GM18909 (cell line): ENCODE results near the gene TPT1.
"Not testable (repeated sequence)": the region's sequence is repeated elsewhere in the genome, so short reads cannot be mapped to it uniquely, and the experiment has no call there.

ENCODE experiments used
- ATAC-seq: cut with Tn5 transposase; IDR thresholded peaks from one replicate; pipeline ENCODE4 v1.9.1; 2021; ENCODE audit warnings: mild to moderate bottlenecking; ENCODE audit not compliant: unreplicated experiment, poor library complexity

The TPT1 gene

DNA sequence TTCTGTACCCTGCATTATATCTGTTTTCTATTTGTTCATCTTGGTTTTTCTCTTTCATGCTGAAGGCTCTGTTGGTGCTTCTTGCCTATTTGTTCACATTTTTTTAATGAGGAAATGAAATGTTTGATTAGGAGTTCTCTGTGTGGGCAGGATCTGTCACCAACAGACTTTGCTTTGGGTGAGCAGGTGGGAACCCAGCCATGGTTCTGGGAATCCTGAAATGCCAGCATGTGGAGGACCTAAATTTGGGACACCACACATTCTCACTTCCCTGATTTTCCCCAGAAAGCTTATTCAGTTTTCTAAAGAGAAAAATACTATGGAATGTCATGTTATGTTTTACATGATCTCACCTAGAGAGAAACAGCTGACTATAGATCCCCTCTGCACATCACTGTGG lies 34.0 kb downstream of the TPT1 start:
- ATAC-seq = no peak

- ATAC-seq = no peak
Measured at GRCh38 chr13:45305079-45305478, 35.9 kb downstream of the TPT1 start.

DNA sequence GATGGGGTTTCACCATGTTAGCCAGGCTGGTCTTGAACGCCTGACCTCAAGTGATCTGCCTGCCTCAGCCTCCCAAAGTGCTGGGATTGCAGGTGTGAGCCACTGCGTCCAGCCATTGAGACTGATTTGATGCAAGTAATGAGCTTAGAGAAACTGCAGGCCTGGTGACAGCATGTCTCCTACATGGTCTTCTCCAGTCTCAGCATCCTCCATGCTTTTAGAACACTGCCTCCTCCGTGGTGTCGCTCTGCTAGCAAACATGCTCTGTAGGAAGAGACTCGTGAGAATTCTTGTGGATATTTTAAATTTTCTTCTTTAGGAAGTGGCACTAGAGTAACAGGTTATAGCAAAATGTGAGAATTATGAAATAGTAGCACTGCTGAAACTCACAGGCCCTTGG lies 37.1 kb downstream of the TPT1 start:
- ATAC-seq = no peak

DNA sequence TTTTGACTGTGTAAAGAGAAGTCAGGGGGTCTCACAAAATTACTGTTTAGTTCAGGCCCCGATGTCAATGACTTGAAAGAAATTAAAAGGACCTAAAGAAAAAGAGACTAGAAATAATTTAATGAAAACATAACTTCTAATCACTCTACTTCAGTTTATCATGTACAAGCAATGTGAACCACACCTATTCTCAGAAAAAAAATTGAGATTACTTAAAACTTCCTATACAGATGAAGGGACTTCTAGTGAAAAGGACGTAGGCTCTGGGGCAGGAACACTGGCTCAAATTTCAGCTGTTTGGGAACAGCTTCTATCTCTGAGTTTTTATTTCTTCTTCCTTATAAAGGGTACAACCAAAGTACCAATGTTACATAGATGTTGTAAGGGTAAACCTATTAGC lies 38.0 kb downstream of the TPT1 start:
- ATAC-seq = no peak

DNA sequence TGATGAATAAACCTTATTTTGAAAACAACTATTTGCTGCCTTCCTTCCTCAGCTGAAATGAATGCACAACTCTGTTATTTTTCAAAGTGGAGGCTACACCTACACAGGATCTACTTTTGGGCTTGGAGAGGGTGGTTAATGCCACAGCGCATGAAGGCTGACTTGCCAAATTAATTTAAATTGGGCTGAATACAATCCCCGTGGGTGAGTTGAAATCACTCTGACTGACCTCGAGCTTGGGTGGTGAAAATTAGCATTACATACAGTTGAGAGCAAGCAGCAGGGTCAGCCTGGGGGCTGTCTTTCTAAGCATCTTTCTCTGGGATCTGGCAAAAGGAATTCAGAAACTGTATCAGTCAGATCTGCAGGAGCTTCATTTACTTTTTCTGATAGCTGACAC lies 38.5 kb downstream of the TPT1 start:
- ATAC-seq = no peak

DNA sequence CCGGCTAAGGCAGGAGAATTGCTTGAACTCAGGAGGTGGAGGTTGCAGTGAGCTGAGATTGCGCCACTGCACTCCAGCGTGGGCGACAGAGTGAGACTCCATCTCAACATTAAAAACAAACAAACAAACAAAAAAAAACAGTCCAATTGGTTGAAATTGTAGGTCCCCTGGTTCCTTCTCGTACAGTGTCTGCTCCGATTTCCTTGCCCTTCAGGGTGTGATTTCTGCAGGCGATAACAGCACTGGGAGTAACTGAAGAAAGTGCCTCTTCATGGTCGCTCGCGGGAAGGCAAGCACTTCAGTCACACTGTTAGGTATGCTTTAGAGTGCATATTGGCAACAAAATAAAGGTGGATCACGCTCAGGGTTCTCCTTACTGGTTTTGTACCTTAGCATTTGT lies 39.7 kb downstream of the TPT1 start:
- ATAC-seq = no peak

DNA sequence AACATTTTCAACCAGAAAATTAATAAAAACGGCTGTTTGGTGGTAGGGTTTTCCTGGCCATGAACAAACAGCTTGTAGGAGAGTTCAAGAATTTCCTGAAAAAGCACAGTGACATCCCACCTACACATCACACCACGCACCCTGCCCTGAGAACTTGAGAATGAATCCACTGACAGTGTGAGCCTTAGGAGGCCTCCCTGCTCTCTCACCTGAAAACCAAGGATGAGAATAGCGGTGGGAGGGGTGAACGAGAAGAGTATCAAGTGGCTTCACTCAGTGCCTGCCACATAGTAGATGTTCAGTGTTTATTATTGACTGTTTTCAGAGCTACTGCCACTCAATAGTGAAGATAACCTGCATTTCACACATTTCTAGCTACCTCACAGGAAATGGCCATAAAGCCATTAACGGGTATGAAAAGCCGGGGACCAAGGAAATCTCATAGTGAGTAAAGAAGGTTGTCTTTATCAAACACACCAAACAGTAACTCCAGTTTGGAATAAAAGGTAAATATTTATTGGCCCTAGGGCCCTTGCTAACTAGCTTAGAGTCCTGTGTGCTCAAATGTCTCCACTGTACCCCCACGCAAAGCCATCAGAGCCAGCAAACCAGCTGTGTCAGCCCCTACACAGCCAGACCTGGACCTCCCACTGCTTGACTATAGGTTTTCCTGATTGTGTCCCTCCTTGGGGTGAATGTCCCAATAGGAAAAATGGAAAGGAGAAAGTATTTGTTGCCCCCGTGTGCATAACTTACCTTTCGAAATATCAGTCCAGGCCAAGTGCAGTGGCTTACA lies 40.6 kb downstream of the TPT1 start:
- ATAC-seq = no peak

DNA sequence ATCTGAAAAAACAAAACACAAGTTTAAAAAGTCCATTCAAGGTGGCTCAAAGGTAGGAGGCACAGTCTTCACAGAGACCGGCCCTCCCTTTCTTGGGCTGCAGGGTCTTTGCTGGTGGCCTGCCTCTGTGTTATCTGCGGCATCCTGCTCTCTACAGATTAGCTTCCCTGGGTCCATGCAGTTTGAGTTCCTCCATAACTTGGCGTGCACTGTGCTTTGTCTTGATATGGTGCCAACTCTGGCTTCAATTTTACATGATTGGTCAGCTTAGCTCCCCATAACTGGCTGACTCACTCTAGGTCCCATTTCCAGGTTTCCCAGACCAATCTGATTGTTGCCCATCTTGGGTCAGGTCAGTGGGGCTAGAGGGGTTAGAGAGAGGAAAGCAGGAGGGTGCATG lies 41.8 kb downstream of the TPT1 start:
- no peak for ATAC-seq

DNA sequence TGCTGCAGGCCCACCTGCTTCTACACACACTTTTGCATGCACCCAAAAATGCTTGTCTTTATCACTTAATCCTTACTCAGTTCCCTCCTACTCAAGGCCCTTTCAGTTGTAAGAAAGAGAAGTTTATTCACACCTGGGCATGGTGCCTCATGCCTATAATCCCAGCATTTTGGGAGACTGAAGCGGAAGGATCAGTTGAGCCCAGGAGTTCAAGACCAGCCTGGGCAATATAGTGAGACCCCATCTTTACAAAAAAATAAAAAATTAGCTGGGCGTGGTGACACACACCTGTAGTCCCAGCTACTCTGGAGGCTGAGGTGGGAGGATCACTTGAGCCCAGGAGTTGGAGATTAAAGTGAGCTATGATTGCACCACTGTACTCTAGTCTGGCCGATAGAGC lies 42.4 kb downstream of the TPT1 start:
- ATAC-seq = not testable (repeated sequence)

DNA sequence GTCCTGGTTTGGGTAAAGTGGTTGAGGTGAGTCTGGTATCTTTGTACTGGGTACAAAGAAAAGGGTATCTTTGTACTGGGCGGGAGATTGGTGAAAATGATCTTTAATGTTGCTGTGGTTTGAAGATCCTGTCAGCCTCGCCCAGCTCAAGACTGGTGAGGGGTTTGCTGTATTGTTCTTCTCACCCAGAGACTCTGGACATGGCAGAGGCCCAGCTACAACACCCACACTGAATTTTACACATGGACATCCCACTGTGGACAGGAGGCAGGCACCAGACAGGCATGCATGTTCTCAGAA lies 42.8 kb downstream of the TPT1 start:
- ATAC-seq = no peak

GRCh38 chr13:45297456-45298205 lies 43.4 kb downstream of the TPT1 start:
- ATAC-seq = peak; percentile 56

- no peak for ATAC-seq
Measured at GRCh38 chr13:45296259-45296658, 44.7 kb downstream of the TPT1 start.

DNA sequence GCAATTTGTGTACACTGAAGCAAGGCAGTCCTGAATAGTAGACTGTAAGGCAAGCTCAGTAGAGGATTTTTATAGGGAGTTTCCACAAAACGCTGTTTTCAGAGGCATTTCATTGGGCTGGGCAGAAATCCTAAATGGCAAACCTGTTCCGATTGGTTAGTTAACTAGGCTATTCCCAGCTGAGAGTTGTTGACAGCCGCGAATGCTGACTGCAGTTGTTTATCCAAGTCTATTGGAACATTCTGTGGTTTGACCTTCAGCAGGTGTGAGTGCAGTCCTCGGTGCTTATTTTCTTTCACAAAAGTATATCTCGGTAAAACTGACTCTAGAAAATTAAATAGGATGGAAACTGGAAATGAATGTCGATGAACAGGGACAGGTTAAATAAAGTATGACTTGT lies 45.4 kb downstream of the TPT1 start:
- no peak for ATAC-seq

DNA sequence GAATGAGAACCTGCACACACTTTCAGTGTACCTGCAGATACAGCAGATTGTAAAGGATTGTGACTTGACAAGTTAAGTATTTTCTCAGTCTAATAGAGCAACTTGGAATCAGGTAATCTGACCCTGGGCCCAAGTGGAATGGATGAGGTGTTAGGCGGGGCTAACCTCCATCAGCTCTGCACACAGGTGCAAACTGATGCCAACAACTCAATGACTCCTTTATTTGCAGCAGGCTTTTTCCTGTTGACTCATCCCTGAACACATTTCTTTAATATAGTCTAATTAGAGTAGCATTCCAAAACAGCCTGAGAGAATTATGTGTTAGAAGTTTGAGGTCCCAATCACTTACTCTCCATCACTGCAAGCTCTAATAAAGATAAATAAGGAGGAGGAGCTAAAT lies 48.8 kb downstream of the TPT1 start:
- no peak for ATAC-seq

GRCh38 chr13:45289936-45290563 lies 50.9 kb downstream of the TPT1 start:
- no peak for ATAC-seq
